Measurements from ENCODE around the gene RNF130.

- TF ChIP-seq CTCF (IDR thresholded peaks at IDR 0.05): no peak
- TF ChIP-seq EZH2 (IDR thresholded peaks at IDR 0.05): no peak
- no peak for TF ChIP-seq EZH2phosphoT487 (IDR thresholded peaks at IDR 0.05)
Observed at GRCh38 chr5:180100621-180101450, 29.3 kb upstream of the RNF130 start.
